Dendritic cell treated with granulocyte-macrophage colony-stimulating factor and Interleukin-4, amounts not matched to agents 40 ng/mL and 50 ng/mL, for 4 days (primary cell): ENCODE results near the gene ZNG1E.
"Not testable (repeated sequence)": the region's sequence is repeated elsewhere in the genome, so short reads cannot be mapped to it uniquely, and the experiment has no call there.

Experiments
- H3K27ac Mint-ChIP-seq: one replicate; pipeline ENCODE4 v1.8.0; 2022; ENCODE audit warnings: mild to moderate bottlenecking, mixed read lengths
- H3K27me3 Mint-ChIP-seq: one replicate; pipeline ENCODE4 v1.8.0; 2022; ENCODE audit warnings: mild to moderate bottlenecking, mixed read lengths
- H3K36me3 Mint-ChIP-seq: one replicate; pipeline ENCODE4 v1.8.0; 2022; ENCODE audit warnings: low read depth, mixed read lengths
- H3K4me1 Mint-ChIP-seq: one replicate; pipeline ENCODE4 v1.8.0; 2022; ENCODE audit warnings: low read depth, mixed read lengths
- H3K4me3 Mint-ChIP-seq: one replicate; pipeline ENCODE4 v1.8.0; 2022; ENCODE audit warnings: mild to moderate bottlenecking, moderate library complexity, mixed read lengths
- H3K9me3 Mint-ChIP-seq: one replicate; pipeline ENCODE4 v1.8.0; 2022; ENCODE audit warnings: mixed read lengths
- intact Hi-C: fragments of 100-400 bp; cut with micrococcal nuclease; formaldehyde crosslinking; loops from one replicate; pipeline ENCODE4 v1.15.0; 2022

Gene ZNG1E

DNA sequence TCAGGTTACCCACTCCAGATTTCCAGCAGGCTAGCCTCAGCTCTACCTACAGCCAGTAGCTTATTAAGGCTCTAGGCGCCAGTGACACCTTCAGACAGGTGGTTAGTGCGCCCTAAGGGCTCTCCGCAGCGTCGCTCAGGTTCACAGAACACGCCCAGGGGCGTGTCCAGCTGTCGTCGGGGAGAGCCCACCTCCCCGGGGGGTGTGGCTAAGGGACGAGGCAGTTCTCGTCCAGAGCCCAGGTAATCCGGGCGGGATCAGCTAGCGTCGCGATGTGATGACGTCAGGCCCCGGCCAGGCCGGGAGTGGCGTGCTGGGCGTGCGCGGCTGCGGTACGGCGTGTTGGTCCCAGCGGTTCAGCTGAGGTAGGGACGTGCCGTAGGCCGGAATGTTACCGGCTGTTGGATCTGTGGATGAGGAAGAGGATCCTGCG, at the start of gene ZNG1E:
ZNG1E (plus strand) TSS at position 340 of the 433 bp plus-strand sequence; CDS start at position 389, 49 bp downstream.
- H3K36me3 Mint-ChIP-seq, H3K27me3 Mint-ChIP-seq, H3K9me3 Mint-ChIP-seq, intact Hi-C loops: not testable (repeated sequence)
- peak within 1 kb of the TSS; percentile 43 for H3K27ac Mint-ChIP-seq
- peak within 1 kb of the TSS; percentile 69 for H3K4me3 Mint-ChIP-seq
- H3K4me1 Mint-ChIP-seq: peaks cover 11% of the 10 kb centered on the region

GRCh38 chr9:65673579-65673978, 2.1 kb upstream of the ZNG1E start:
- intact Hi-C loops, H3K27ac Mint-ChIP-seq, H3K4me3 Mint-ChIP-seq, H3K27me3 Mint-ChIP-seq, H3K36me3 Mint-ChIP-seq, H3K9me3 Mint-ChIP-seq: not testable (repeated sequence)
- peaks cover 11% of the 10 kb centered on the region for H3K4me1 Mint-ChIP-seq

GRCh38 chr9:65675018-65675417, 710 bp upstream of the ZNG1E start:
- H3K9me3 Mint-ChIP-seq, H3K27ac Mint-ChIP-seq, H3K36me3 Mint-ChIP-seq, intact Hi-C loops, H3K27me3 Mint-ChIP-seq: not testable (repeated sequence)
- H3K4me3 Mint-ChIP-seq: peak overlapping the region; percentile 18
- peaks cover 11% of the 10 kb centered on the region for H3K4me1 Mint-ChIP-seq

DNA sequence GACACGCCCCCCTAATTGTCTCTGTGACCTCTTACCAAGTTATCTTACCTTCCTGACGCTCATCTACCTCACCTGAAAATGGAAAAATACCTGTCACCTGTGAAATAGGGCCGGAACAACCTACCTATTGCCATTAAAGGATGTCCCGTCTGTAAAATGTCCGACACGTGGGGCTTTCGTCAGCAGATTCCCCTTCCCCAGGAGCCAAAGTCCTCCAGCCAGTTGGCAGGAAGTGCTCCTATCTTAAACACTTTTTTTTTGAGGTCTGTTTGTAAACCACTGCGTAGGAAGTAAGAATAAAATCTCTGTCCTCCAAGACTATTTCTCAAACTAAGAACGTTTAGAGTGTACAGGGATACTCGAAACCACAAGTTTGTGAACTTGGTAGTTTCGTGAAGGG, 661 bp downstream of the ZNG1E start:
- H3K9me3 Mint-ChIP-seq, intact Hi-C loops, H3K27me3 Mint-ChIP-seq, H3K36me3 Mint-ChIP-seq, H3K27ac Mint-ChIP-seq: not testable (repeated sequence)
- Mint-ChIP-seq H3K4me1 (peaks cover 11% of the 10 kb centered on the region), H3K4me3 (peak overlapping the region; percentile 58)

GRCh38 chr9:65678533-65678932, 2.8 kb downstream of the ZNG1E start:
- peaks cover 11% of the 10 kb centered on the region for H3K4me1 Mint-ChIP-seq
- H3K9me3 Mint-ChIP-seq, H3K36me3 Mint-ChIP-seq, intact Hi-C loops, H3K27me3 Mint-ChIP-seq, H3K27ac Mint-ChIP-seq, H3K4me3 Mint-ChIP-seq: not testable (repeated sequence)

DNA sequence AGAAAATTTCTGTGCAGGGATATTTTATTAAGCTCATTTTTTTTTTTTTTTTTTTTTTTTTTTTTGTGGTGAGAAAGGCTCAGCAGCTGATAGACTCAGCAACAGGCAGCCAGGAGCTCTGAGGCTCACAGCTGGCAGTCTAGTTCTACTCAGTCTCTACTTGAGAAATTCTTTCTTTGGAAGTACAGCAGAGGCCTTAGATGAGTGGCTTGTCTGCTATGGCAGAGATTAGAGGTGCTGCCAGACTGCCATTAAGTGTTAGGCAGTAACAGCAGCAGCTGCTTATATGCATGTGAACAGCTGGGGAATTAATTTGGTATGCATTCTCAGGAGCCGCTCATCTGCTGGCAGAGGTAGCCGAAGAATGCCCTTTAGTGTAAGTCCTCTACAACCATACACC, 27.8 kb downstream of the ZNG1E start:
- intact Hi-C loops, H3K4me3 Mint-ChIP-seq, H3K36me3 Mint-ChIP-seq, H3K9me3 Mint-ChIP-seq, H3K27me3 Mint-ChIP-seq, H3K27ac Mint-ChIP-seq, H3K4me1 Mint-ChIP-seq: not testable (repeated sequence)

DNA sequence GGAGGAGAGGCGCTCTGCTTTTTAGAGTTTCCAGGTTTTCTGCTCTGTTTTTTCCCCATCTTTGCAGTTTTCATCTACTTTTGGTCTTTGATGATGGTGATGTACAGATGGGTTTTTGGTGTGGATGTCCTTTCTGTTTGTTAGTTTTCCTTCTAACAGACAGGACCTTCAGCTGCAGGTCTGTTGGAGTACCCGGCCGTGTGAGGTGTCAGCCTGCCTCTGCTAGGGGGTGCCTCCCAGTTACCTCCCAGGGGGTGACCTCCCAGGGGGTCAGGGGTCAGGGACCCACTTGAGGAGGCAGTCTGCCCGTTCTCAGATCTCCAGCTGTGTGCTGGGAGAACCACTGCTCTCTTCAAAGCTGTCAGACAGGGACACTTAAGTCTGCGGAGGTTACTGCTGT, 38.7 kb downstream of the ZNG1E start:
- intact Hi-C loops, H3K9me3 Mint-ChIP-seq, H3K4me3 Mint-ChIP-seq, H3K4me1 Mint-ChIP-seq, H3K27me3 Mint-ChIP-seq, H3K36me3 Mint-ChIP-seq, H3K27ac Mint-ChIP-seq: not testable (repeated sequence)

- intact Hi-C loops, H3K4me3 Mint-ChIP-seq, H3K4me1 Mint-ChIP-seq, H3K27ac Mint-ChIP-seq, H3K9me3 Mint-ChIP-seq, H3K36me3 Mint-ChIP-seq: not testable (repeated sequence)
- peaks cover 14% of the 10 kb centered on the region for H3K27me3 Mint-ChIP-seq
These were observed 61.4 kb downstream of the ZNG1E start, which contains the start of gene FOXD4L4 for GRCh38 chr9:65737096-65737564. Gene FOXD4L4 (plus strand): TSS chr9:65737146. CDS start chr9:65737146, 0 bp downstream.

DNA sequence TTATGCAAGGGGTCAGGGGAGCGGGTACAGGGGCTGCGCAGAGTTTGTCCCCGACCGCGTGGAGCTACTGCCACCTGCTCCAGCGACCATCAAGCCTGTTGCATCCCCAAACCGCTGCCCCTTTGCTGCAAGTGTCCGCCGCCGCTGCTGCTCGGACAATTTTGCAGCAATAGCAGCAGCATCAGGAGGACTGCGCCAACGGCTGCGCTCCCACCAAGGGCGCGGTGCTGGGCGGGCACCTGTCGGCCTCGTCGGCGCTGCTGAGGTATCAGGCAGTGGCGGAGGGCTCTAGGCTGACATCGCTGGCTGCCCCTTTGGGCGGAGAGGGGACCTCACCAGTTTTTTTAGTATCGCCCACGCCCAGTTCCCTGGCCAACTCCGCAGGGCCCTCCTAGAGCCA, 62.4 kb downstream of the ZNG1E start:
- H3K4me1 Mint-ChIP-seq, H3K9me3 Mint-ChIP-seq, intact Hi-C loops, H3K27ac Mint-ChIP-seq, H3K4me3 Mint-ChIP-seq, H3K36me3 Mint-ChIP-seq: not testable (repeated sequence)
- H3K27me3 Mint-ChIP-seq: peaks cover 14% of the 10 kb centered on the region
